ENCODE measurements around the gene C3orf62.

C3orf62 gene

GRCh38 chr3:49276475-49277382 lies at the start of gene C3orf62:
Gene C3orf62 (minus strand): TSS chr3:49277232. CDS start chr3:49276872, 360 bp downstream.
- DNase-seq (ENCODE audit: low read depth in 2 of 2): peak; percentile 57 to 75

GRCh38 chr3:49324768-49325167 lies 47.7 kb upstream of the C3orf62 start:
- DNase-seq (ENCODE audit: low read depth in 2 of 2): no peak

GRCh38 chr3:49316696-49317457 lies 39.8 kb upstream of the C3orf62 start:
- no peak for DNase-seq (ENCODE audit: low read depth in 2 of 2)

GRCh38 chr3:49313896-49314688 lies 37.1 kb upstream of the C3orf62 start:
- no peak for DNase-seq (ENCODE audit: low read depth in 2 of 2)

- no peak for DNase-seq (ENCODE audit: low read depth in 2 of 2)
Observed at GRCh38 chr3:49311283-49311682, 34.3 kb upstream of the C3orf62 start.

GRCh38 chr3:49310677-49311076 lies 33.6 kb upstream of the C3orf62 start:
- DNase-seq (ENCODE audit: low read depth in 2 of 2): no peak

- no peak for DNase-seq (ENCODE audit: low read depth in 2 of 2)
Observed at GRCh38 chr3:49305608-49306007, 28.6 kb upstream of the C3orf62 start.

GRCh38 chr3:49302613-49303012 lies 25.6 kb upstream of the C3orf62 start:
- no peak for DNase-seq (ENCODE audit: low read depth in 2 of 2)

GRCh38 chr3:49300595-49300994 lies 23.6 kb upstream of the C3orf62 start:
- DNase-seq (ENCODE audit: low read depth in 2 of 2): no peak

GRCh38 chr3:49298511-49298910 lies 21.5 kb upstream of the C3orf62 start:
- DNase-seq (ENCODE audit: low read depth in 2 of 2): no peak

- no peak for DNase-seq (ENCODE audit: low read depth in 2 of 2)
Observed at GRCh38 chr3:49296781-49297411, 19.9 kb upstream of the C3orf62 start.

- DNase-seq (ENCODE audit: low read depth in 2 of 2): peak in 1 of 2 donors; percentile 12
Observed at GRCh38 chr3:49295489-49296058, 18.5 kb upstream of the C3orf62 start.

GRCh38 chr3:49294343-49294742 lies 17.3 kb upstream of the C3orf62 start:
- DNase-seq (ENCODE audit: low read depth in 2 of 2): no peak

- no peak for DNase-seq (ENCODE audit: low read depth in 2 of 2)
Observed at GRCh38 chr3:49283997-49284396, 7.0 kb upstream of the C3orf62 start.

- DNase-seq (ENCODE audit: low read depth in 2 of 2): no peak
Observed at GRCh38 chr3:49279376-49279775, 2.3 kb upstream of the C3orf62 start.

- no peak for DNase-seq (ENCODE audit: low read depth in 2 of 2)
Observed at GRCh38 chr3:49278548-49278947, 1.5 kb upstream of the C3orf62 start.

- DNase-seq (ENCODE audit: low read depth in 2 of 2): no peak
Observed at GRCh38 chr3:49277383-49277775, 347 bp upstream of the C3orf62 start.

GRCh38 chr3:49273825-49274532 lies 3.1 kb downstream of the C3orf62 start:
- DNase-seq (ENCODE audit: low read depth in 2 of 2): no peak

- no peak for DNase-seq (ENCODE audit: low read depth in 2 of 2)
Observed at GRCh38 chr3:49271047-49271446, 6.0 kb downstream of the C3orf62 start.

GRCh38 chr3:49270156-49270500 lies 6.9 kb downstream of the C3orf62 start:
- no peak for DNase-seq (ENCODE audit: low read depth in 2 of 2)
